A549 (cell line): ENCODE data around the gene KLHL9. TPM values are rescaled to one million over a fixed set of nuclear protein-coding genes. Genes with fewer than 3 reads are reported as not detected.

ENCODE experiments used
- ATAC-seq, 2 experiments: fragments of 200-7000 bp in 1 of 2; fragments of >200 bp in 1 of 2; cut with Nextera tagmentation in 1 of 2; cut with Tn5 transposase in 1 of 2; 3 replicates each; pipeline versions ENCODE4 v1.8.0 to v1.9.1; 2018 to 2020; ENCODE audit warnings: mild to moderate bottlenecking in 1 of 2, moderate library complexity in 1 of 2
- CTCF ChIA-PET: fragments of 300-600 bp; sonication (Branson Sonifier 250); formaldehyde crosslinking; extraction: SDS; loops from one replicate; lab custom pipeline; 2021; ENCODE audit warnings: antibody characterized with exemption, inconsistent platforms; lab: Yijun Ruan, JAX
- POLR2A ChIA-PET: fragments of 350-600 bp; formaldehyde crosslinking; extraction: SDS; loops from one replicate; lab custom pipeline; 2021; ENCODE audit warnings: antibody characterized with exemption, inconsistent platforms; lab: Yijun Ruan, JAX
- DNase-seq, 2 experiments: peaks; one replicate each; pipeline versions ENCODE4 v3.0.0 to v3.0.0-alpha.2; 2011 to 2016; ENCODE audit warnings: low read depth in 1 of 2, low spot score in 1 of 2
- FAIRE-seq: peaks from 2 replicates; lab custom pipeline; 2011; peaks lifted over from hg19 to GRCh38; lab: Jason Lieb, UNC
- H3K27ac ChIP-seq, 2 experiments: fragments of >200 bp; sonication (Bioruptor Twin); formaldehyde crosslinking; 3 replicates each; pipeline ENCODE4 v1.5.1; 2016 to 2017
- H3K4me1 ChIP-seq: fragments of >200 bp; sonication (Bioruptor Twin); formaldehyde crosslinking; 3 replicates; pipeline ENCODE4 v1.6.1; 2016
- H3K4me2 ChIP-seq: fragments of >200 bp; sonication (Bioruptor Twin); formaldehyde crosslinking; 3 replicates; pipeline ENCODE4 v1.6.1; 2016
- H3K4me3 ChIP-seq: fragments of >200 bp; sonication (Bioruptor Twin); formaldehyde crosslinking; 3 replicates; pipeline ENCODE4 v1.5.1; 2016
- H3K9me3 ChIP-seq: fragments of >200 bp; sonication (Bioruptor Twin); formaldehyde crosslinking; 3 replicates; pipeline ENCODE4 v1.6.1; 2016
- CEBPB ChIP-seq, 2 experiments: fragments of >200 bp in 1 of 2; sonication (Bioruptor Twin) in 1 of 2; formaldehyde crosslinking in 1 of 2; IDR thresholded peaks; 2 replicates each; pipeline ENCODE4 v1.6.1; 2012 to 2016
- CHD4 ChIP-seq: fragments of 200-600 bp; sonication (generic); IDR thresholded peaks from 2 replicates; pipeline ENCODE4 v1.6.1; 2016; ENCODE audit warnings: antibody characterized with exemption, mild to moderate bottlenecking, borderline replicate concordance
- E2F6 ChIP-seq: IDR thresholded peaks from 2 replicates; pipeline ENCODE4 v1.6.1; 2012; ENCODE audit warnings: low read depth, borderline replicate concordance
- EHMT2 ChIP-seq: fragments of 200-600 bp; sonication (generic); IDR thresholded peaks from 2 replicates; pipeline ENCODE4 v1.6.1; 2016; ENCODE audit warnings: antibody characterized with exemption, low read depth, mild to moderate bottlenecking, moderate library complexity
- EP300 ChIP-seq, 2 experiments: fragments of >200 bp; sonication (Bioruptor Twin); formaldehyde crosslinking; IDR thresholded peaks; 2 replicates in 1 of 2; 3 replicates in 1 of 2; pipeline ENCODE4 v1.6.1; 2016 to 2017
- ESRRA ChIP-seq: fragments of 150-350 bp; IDR thresholded peaks from 2 replicates; pipeline ENCODE4 v1.6.1; 2014; ENCODE audit warnings: mild to moderate bottlenecking, low read length, borderline replicate concordance
- FOSB ChIP-seq: fragments of 250-450 bp; sonication (Bioruptor Pico); IDR thresholded peaks from 2 replicates; pipeline ENCODE4 v1.5.0; 2020; ENCODE audit warnings: mild to moderate bottlenecking, moderate library complexity
- FOSL2 ChIP-seq, 2 experiments: fragments of 450-650 bp in 1 of 2; fragments of >200 bp in 1 of 2; sonication (Bioruptor Twin) in 1 of 2; formaldehyde crosslinking; IDR thresholded peaks; 2 replicates each; pipeline versions ENCODE4 v1.5.0 to v1.6.1; 2016 to 2020; ENCODE audit warnings: mild to moderate bottlenecking in 1 of 2, moderate library complexity in 1 of 2
- FOXS1 ChIP-seq: fragments of 250-450 bp; sonication (Bioruptor Pico); IDR thresholded peaks from 2 replicates; pipeline ENCODE4 v1.5.0; 2020; ENCODE audit warnings: mild to moderate bottlenecking, moderate library complexity
- HDAC2 ChIP-seq: fragments of 200-600 bp; sonication (generic); IDR thresholded peaks from 2 replicates; pipeline ENCODE4 v1.6.1; 2016
- HES2 ChIP-seq: fragments of >200 bp; sonication (Bioruptor Twin); formaldehyde crosslinking; IDR thresholded peaks from 2 replicates; pipeline ENCODE4 v1.6.1; 2016
- HMGXB4 ChIP-seq: fragments of 250-450 bp; sonication (Bioruptor Pico); IDR thresholded peaks from 2 replicates; pipeline ENCODE4 v1.5.0; 2021; ENCODE audit warnings: mild to moderate bottlenecking, moderate library complexity, borderline replicate concordance
- HOXB13 ChIP-seq: fragments of 250-450 bp; sonication (Bioruptor Pico); IDR thresholded peaks from 2 replicates; pipeline ENCODE4 v1.5.0; 2020; ENCODE audit warnings: low read depth, mild to moderate bottlenecking, moderate library complexity
- MAX ChIP-seq: IDR thresholded peaks from 2 replicates; pipeline ENCODE4 v1.6.1; 2012
- MYC ChIP-seq: IDR thresholded peaks from 2 replicates; pipeline ENCODE4 v1.6.1; 2012; ENCODE audit warnings: mild to moderate bottlenecking, inconsistent platforms, low read length, improper control_type of control experiment, borderline replicate concordance
- PBX3 ChIP-seq: IDR thresholded peaks from 2 replicates; pipeline ENCODE4 v1.6.1; 2012
- POLR2AphosphoS2 ChIP-seq: conservative IDR thresholded peaks from 2 replicates; pipeline ENCODE4 v1.6.1; 2012; ENCODE audit warnings: low read length, improper control_type of control experiment, inconsistent platforms
- RCOR1 ChIP-seq: fragments of 150-350 bp; IDR thresholded peaks from 2 replicates; pipeline ENCODE4 v1.6.1; 2014; ENCODE audit warnings: antibody characterized with exemption, low read length, low read depth
- REST ChIP-seq: fragments of 200-600 bp; sonication (generic); IDR thresholded peaks from 2 replicates; pipeline ENCODE4 v1.6.1; 2016; ENCODE audit warnings: antibody characterized with exemption, mild to moderate bottlenecking, moderate library complexity
- SMC3 ChIP-seq: fragments of >200 bp; sonication (Bioruptor Twin); formaldehyde crosslinking; IDR thresholded peaks from 3 replicates; pipeline ENCODE4 v1.6.1; 2018; ENCODE audit warnings: inconsistent platforms
- SREBF2 ChIP-seq: fragments of 450-650 bp; IDR thresholded peaks from 2 replicates; pipeline ENCODE4 v1.6.1; 2014; ENCODE audit warnings: mild to moderate bottlenecking, moderate library complexity
- TFCP2L1 ChIP-seq: fragments of 250-450 bp; sonication (Bioruptor Pico); IDR thresholded peaks from 2 replicates; pipeline ENCODE4 v1.5.0; 2021; ENCODE audit warnings: mild to moderate bottlenecking
- ZC3H11A ChIP-seq: fragments of 450-650 bp; IDR thresholded peaks from 2 replicates; pipeline ENCODE4 v1.6.1; 2014; ENCODE audit warnings: antibody characterized with exemption, mild to moderate bottlenecking
- ZFP36 ChIP-seq: fragments of 450-650 bp; IDR thresholded peaks from 2 replicates; pipeline ENCODE4 v1.6.1; 2014; ENCODE audit warnings: borderline replicate concordance; ENCODE audit not compliant: partially characterized antibody
- ZNF302 ChIP-seq: fragments of 250-450 bp; sonication (Bioruptor Pico); IDR thresholded peaks from 2 replicates; pipeline ENCODE4 v1.9.0; 2021; ENCODE audit warnings: inconsistent platforms, mild to moderate bottlenecking, moderate library complexity
- ZSCAN20 ChIP-seq: fragments of 250-450 bp; sonication (Bioruptor Pico); IDR thresholded peaks from 2 replicates; pipeline ENCODE4 v1.8.0; 2022; ENCODE audit warnings: mild to moderate bottlenecking, moderate library complexity
- WGBS: methylation state at CpG from one replicate; pipeline ENCODE4 v1.1.6; 2017; ENCODE audit errors: missing lambda C conversion rate; 5-methylcytosine and 5-hydroxymethylcytosine counted together
- polyA plus RNA-seq, 4 experiments: library from polyadenylated mRNA; depleted of rRNA in 3 of 4; stranded (reverse); fragments of >200 nt; fragmentation: RNase III in 1 of 4; extraction: RNeasy Plus Mini Kit Qiagen cat#74134 plus additional on column Dnase treatment in 1 of 4; gene quantifications; 2 replicates in 3 of 4; 3 replicates in 1 of 4; pipeline ENCODE4 v1.2.3, GENCODE V29; 2011 to 2017

Gene KLHL9
- polyA plus RNA-seq, 2 of the 4 experiments (the other 2 are of a cell fraction), result 18.6 to 27.4 TPM

- ATAC-seq (peak; percentile 25 to 36; a peak in 3 of 6 replicates), FAIRE-seq (no peak), DNase-seq (no peak)
- no peak overlapping the region for H3K4me2 ChIP-seq
- no peaks in the 10 kb centered on the region for H3K4me1 ChIP-seq
- 21% methylated on average over 8 of the region's 8 CpGs for WGBS
- H3K4me3 ChIP-seq, result no peak overlapping the region
- TF ChIP-seq MAX (no peak), ZNF302 (CRISPR knock-in tag) (no peak), ZFP36 (no peak), EP300 (IDR thresholded peaks at IDR 0.05) (no peak), SMC3 (no peak), MYC (no peak), RCOR1 (no peak), SREBF2 (no peak), POLR2AphosphoS2 (no peak), REST (no peak), CEBPB (IDR thresholded peaks at IDR 0.05) (no peak), HMGXB4 (no peak), ZC3H11A (no peak), HES2 (no peak), FOXS1 (CRISPR knock-in tag) (no peak), FOSL2 (IDR thresholded peaks at IDR 0.05) (no peak), FOSL2 (CRISPR knock-in tag; IDR thresholded peaks at IDR 0.05) (no peak), TFCP2L1 (CRISPR knock-in tag) (no peak)
- POLR2A ChIA-PET, result no interaction called here
- no peak overlapping the region for H3K27ac ChIP-seq
- no peaks in the 10 kb centered on the region for H3K9me3 ChIP-seq
- CTCF ChIA-PET, result interaction anchor here (0.9 to 2.9 kb wide), 7 partner anchors 9 to 121 kb away, joined by 3 to 12 read pairs (median 3); no protein-coding TSS in a partner anchor
These were observed 19.0 kb downstream of the KLHL9 start for GRCh38 chr9:21316032-21316842.

- ChIA-PET CTCF (interaction anchor here (1.4 to 2.9 kb wide), 3 partner anchors 12 to 82 kb away, joined by 8 to 12 read pairs (median 10); no protein-coding TSS in a partner anchor), POLR2A (no interaction called here)
- 74% methylated on average over 2 of the region's 2 CpGs for WGBS
- no peak for TF ChIP-seq HOXB13 (CRISPR knock-in tag)
- no peak for TF ChIP-seq ZC3H11A
- TF ChIP-seq EHMT2, result no peak
- TF ChIP-seq E2F6, result no peak
- no peak for TF ChIP-seq RCOR1
- no peak for TF ChIP-seq PBX3
- TF ChIP-seq HES2, result no peak
- TF ChIP-seq CHD4, result no peak
- TF ChIP-seq FOSB (CRISPR knock-in tag), result no peak
- TF ChIP-seq ESRRA, result no peak
- no peak for TF ChIP-seq ZSCAN20 (CRISPR knock-in tag)
- no peak for TF ChIP-seq HDAC2
- no peak for TF ChIP-seq HMGXB4
- no peak for TF ChIP-seq SREBF2
These were observed 21.1 kb downstream of the KLHL9 start for GRCh38 chr9:21314152-21314551.

More at GRCh38 chr9:21314152-21314551, 21.1 kb downstream of the KLHL9 start:
- FAIRE-seq, result no peak
- Histone ChIP-seq H3K4me1 (no peaks in the 10 kb centered on the region), H3K4me2 (no peak overlapping the region), H3K4me3 (no peak overlapping the region), H3K9me3 (no peaks in the 10 kb centered on the region), H3K27ac (no peak overlapping the region)
- ATAC-seq, result no peak
- no peak for DNase-seq
